Gastrocnemius medialis (tissue), 4 donors: Measurements from ENCODE around the gene ESYT1.

Experiments used
- CTCF ChIP-seq, 5 experiments: fragments of 450-650 bp in 3 of 5; fragments of 200-600 bp in 2 of 5; sonication (generic) in 2 of 5; IDR thresholded peaks in 4 of 5; conservative IDR thresholded peaks in 1 of 5; 1 replicate in 4 of 5; 2 replicates in 1 of 5; pipeline ENCODE4 v1.5.1; 2016 to 2019; ENCODE audit warnings: antibody characterized with exemption in 5 of 5, mild to moderate bottlenecking in 3 of 5, moderate library complexity in 3 of 5
- POLR2A ChIP-seq, 2 donors: fragments of 450-650 bp; IDR thresholded peaks; one replicate each; pipeline ENCODE4 v1.6.1; 2017; ENCODE audit warnings: antibody characterized with exemption in 2 of 2, mild to moderate bottlenecking in 2 of 2, moderate library complexity in 2 of 2

- no peak for TF ChIP-seq CTCF (IDR thresholded peaks at IDR 0.05 in 4 of 5, conservative IDR thresholded peaks at IDR 0.05 in 1 of 5)
- TF ChIP-seq POLR2A (IDR thresholded peaks at IDR 0.05) = no peak
Observed at GRCh38 chr12:56155256-56155845, 27.3 kb downstream of the ESYT1 start.
